RKO (cell line): ENCODE data around the gene FASTK.

Experiments
- DNase-seq: peaks from one replicate; pipeline ENCODE4 v3.0.0-alpha.2; 2016; ENCODE audit warnings: low spot score

Gene FASTK

GRCh38 chr7:151118108-151119054 is 37.8 kb upstream of the FASTK start:
- DNase-seq: no peak

GRCh38 chr7:151117565-151117964 is 37.0 kb upstream of the FASTK start:
- no peak for DNase-seq

DNA sequence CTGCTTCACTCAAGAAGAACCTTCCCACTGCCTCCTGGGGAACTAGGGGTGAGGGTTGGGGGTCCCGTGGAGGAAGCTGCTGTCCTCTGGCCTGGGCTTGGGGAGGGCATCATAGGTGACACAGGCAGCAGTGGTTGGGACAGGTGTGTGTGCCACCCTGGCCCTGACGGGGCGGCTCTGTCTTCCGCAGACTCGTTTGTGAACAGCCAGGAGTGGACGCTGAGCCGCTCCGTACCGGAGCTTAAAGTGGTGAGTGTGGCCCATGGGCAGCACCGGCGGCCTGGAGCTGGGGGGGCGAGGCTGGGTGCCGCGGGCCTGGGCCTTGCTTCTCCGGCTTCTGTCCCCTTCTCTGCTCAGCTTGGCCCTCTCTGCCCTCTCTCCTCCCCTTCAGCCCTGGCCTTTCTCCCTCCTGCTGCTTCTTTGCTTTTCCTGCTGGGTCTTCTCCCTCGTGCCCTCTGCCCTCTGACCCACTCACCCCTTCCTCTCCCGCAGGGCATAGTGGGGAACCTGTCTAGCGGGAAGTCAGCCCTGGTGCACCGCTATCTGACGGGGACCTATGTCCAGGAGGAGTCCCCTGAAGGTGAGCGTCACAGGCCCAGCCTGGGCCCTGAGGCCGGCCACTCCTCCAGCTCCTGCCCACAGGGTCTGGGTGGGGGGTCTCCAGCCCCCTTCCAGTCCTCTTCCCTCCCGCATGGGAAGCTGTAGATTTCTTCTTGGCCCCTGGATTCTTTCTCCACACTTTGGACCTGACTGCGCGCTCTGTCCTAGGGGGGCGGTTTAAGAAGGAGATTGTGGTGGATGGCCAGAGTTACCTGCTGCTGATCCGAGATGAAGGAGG is 36.2 kb upstream of the FASTK start:
- no peak for DNase-seq

DNA sequence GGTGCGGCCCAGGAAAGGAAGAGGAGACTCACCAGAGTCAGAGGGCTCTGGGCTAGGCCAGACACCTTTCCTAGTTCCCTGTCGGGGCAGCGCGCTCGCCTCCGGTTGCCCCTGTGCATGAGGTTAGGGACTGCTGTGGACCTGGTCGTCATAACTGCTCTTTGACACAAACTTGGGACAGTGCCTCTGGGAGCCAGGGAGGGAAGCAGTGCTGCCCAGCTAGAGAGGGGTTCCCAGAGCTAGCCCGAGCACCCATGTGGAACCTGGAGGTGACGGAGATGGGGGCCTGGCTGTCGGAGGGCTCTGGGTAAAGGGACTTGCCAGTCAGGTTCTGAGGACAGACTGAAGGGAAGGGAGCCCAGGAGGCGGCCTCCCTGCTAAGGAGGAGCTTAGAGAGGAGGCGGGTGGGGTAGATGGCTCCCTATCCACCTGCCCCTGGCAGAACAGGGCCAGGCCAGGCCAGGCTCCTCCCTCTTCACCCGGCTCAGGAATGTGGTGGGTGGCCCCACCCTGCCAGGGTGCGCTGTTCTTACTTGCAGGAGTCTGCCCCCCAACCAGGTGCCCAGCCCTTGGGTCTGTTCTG is 35.3 kb upstream of the FASTK start:
- no peak for DNase-seq

GRCh38 chr7:151115121-151115835 is 34.7 kb upstream of the FASTK start:
- no peak for DNase-seq

- DNase-seq: no peak
Measured at GRCh38 chr7:151114151-151115090, 33.8 kb upstream of the FASTK start.

DNA sequence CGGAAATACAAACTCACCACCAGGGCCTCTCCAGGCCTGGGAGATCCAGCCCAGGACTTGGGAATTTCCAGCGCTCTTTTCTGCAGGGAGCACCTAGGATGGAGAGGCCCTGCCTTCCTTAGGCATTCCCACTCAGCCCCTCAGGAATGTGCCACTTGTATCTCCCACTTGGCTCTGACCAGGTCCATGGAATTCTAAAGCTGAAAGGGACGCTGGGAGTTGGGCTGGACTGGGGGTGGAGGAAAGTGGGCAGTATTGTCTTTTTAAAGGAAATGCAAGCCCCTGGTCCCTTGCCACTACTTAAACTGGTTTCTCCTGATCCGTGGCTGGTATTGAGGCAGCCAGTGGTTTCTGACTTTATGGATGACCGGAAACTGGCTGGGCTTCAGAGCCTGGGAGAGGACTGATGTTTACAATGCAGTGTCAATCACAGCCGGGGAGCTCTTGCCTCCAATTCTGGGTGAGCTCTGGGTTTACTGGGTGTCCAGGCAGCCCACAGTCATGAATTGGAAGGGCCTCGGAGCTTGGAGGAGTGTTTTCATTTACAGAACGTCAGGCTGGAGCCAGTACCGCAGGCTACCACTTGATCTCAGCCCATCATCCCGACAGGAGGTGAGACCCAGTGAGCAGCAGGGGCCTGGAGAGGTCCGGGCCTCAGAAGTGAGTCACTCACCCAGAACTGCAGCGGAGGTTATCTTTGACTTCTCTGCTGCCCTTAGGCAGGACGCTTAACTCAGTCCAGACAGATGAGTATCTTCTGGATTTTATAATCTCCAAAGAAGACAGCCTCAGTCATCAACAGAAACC is 32.9 kb upstream of the FASTK start:
- no peak for DNase-seq

DNA sequence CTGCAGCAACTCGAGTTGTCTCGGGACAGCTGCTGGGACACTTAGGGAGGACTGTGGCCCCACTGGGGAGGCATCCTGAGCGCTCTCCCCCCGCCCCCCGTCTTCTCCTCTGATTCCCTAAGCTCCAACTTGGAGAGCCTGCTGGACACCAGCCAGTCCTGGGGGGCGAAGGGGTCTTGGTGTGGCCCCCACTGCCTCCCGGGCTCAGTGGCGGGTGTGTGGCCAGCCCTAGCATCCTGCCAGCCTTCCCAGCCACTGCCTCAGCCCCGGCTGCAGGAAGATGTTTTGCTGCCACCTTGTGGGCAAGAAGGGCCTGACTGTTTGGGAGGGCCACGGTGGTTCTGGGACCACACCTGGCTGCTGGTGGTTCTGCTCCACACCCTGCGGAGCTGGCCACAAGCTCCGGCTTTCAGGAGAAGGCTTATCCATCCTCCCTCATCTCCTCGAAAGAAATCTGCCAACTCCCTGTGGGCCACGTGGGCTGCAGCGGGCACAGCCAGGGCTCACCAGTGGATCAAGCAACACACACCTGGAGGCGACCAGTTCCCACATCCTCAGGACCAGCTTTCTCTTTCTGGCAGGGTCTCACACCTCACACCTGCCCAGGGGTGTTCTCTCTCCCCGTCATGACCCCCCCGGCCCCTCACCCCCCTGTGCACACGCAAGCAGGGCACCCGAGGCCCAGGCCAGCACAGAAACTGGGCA is 30.5 kb upstream of the FASTK start:
- DNase-seq: peak; percentile 79

GRCh38 chr7:151110236-151110940 is 29.8 kb upstream of the FASTK start:
- DNase-seq: no peak

DNA sequence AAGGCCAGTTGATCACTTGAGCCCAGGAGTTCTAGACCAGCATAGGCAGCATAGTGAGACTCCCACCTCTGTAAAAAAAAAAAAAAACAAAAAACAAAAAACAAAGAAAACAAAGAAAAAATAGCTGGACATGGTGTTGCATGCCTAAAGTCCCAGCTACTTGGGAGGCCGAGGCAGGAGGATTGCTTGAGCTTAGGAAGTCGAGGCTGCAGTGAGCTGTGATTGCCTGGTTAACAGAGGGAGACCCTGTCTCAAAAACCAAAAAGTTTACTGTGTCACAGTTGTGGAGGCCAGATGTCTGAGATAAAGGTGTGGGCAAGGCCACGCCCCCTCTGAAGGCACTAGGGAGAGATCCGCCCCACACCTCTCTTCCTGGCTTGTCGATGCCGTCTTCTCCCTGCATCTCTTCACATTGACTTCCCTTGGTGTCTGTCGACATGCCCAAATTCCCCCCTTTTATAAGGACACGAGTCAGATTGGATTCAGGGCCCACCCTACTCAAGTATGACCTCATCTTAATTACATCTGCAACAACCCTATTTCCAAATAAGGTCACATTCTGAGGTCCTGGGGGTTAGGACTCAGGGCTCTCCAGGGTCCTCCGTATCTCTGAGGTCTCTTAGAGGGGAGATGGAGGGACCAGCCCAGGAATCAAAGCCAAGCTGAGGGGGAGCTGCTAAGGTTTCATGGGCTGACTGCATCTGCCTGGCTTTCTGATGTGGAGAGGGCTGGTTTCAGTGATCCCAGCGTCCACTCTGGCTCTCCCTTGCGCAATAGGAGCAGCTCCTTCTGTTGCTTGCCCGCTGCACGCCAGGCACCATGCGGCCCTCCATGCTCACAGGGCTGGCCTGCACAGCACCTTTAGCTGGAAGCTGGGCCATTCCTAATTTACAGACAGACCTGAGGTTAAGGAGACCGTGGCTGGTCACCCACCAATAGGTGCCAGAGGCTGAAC is 28.8 kb upstream of the FASTK start:
- DNase-seq: no peak

DNA sequence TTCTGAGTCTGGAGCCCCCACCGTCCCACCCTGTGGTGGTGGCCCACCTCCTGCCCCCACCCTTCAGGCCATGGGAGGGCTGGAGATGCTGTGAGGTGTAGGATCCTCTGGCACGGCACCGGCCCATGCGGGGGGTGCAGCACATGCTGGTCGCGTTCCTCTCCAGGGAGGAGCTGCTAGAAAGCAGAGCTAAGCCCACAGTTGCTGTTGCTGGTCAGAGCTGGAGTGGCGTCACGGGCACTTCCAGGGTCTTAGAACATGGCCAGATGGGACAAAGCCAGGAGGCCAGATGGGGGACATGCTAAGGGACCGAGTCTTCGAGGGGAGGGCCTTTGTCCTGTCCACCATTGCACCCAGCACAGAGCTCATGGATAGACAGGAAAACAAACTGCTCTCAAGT is 27.3 kb upstream of the FASTK start:
- no peak for DNase-seq

DNA sequence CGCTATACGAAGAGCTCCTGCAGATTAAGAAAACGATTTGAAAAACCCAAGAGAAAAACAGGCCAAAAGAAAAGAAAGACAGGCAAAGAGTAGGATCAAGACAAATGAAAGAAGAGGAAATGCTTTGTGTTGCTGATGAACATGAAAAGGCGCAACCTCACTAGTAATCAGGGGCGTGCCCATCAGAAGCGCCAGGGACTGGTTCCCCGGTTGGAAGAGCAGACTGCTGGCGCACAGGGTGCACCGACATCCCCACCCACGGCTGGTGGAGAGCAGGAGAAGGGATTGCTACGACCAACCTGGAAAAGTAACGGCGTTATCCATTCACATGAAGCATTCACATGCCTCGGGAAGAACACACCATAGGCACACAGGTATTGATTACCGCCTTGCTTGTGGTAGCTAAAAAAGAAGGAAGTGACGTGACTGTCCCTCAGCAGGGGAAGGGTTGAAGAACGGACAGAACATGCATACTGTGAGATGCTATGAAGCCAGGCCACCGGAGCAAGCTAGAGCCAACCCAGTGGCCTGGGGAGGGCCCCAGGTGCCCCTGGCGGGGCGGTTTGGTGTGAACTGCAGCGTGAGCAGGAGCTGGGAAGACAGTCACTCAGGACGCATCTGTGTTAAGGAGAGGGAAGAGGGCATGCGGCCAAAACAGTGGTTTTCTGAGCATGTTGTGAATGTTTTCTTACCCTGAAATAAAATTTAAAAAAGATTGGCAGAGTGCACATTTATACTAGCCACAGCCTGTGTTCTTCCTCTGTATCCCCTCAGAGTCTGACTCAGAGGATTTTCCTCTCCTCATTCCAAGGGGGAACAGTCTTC is 24.0 kb upstream of the FASTK start:
- no peak for DNase-seq

- DNase-seq: no peak
Measured at GRCh38 chr7:151103973-151104372, 23.4 kb upstream of the FASTK start.

DNA sequence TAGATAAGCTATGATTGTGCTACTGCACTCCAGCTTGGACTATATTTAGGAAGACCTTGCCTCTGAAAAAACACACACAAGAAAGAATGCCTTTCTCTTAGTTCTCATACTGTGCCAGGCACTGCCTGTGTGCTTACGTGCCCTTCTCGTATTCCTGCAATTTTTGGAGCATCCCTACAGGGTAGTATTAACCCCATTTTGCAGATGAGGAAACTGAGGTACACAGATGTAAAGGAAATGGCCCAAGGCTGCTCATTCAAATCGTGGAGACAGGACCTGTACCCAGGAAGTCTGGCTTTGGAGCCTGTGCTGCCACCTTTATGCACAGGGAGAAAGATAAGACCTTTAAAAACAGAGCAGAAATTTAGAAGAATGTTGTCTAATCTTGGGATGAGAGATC is 22.4 kb upstream of the FASTK start:
- no peak for DNase-seq

- no peak for DNase-seq
Measured at GRCh38 chr7:151101621-151102396, 21.2 kb upstream of the FASTK start.

- DNase-seq: no peak
Measured at GRCh38 chr7:151100921-151101320, 20.3 kb upstream of the FASTK start.
